SK-N-SH (cell line): ENCODE data around the gene F5.
A peak's percentile ranks its signal among the peaks of the same experiment; 100 is the strongest.

Source experiments
- CTCF ChIP-seq: fragments of 200-600 bp; sonication (generic); IDR thresholded peaks from 2 replicates; pipeline ENCODE4 v1.6.1; 2017; ENCODE audit warnings: antibody characterized with exemption, mild to moderate bottlenecking, moderate library complexity
- EP300 ChIP-seq, 2 experiments: IDR thresholded peaks; 2 replicates each; pipeline versions ENCODE4 v1.4.0 to v1.6.1; 2012; ENCODE audit warnings: borderline replicate concordance in 1 of 2, low read depth in 1 of 2, low read length in 1 of 2
- EZH2phosphoT487 ChIP-seq: fragments of 200-600 bp; sonication (generic); IDR thresholded peaks from 2 replicates; pipeline ENCODE4 v1.6.1; 2017; ENCODE audit warnings: low read depth, mixed run types, mild to moderate bottlenecking, antibody characterized with exemption, moderate library complexity, borderline replicate concordance
- FOSL2 ChIP-seq: IDR thresholded peaks from 2 replicates; pipeline ENCODE4 v1.4.0; 2012; ENCODE audit warnings: low read depth, mild to moderate bottlenecking, moderate library complexity, borderline replicate concordance
- MXI1 ChIP-seq: IDR thresholded peaks from 2 replicates; pipeline ENCODE4 v1.6.1; 2012; ENCODE audit warnings: mild to moderate bottlenecking, low read depth, low read length, improper control_type of control experiment
- SMC3 ChIP-seq: IDR thresholded peaks from 2 replicates; pipeline ENCODE4 v1.6.1; 2012; ENCODE audit warnings: low read depth, low read length, improper control_type of control experiment
- TAF1 ChIP-seq: IDR thresholded peaks from 2 replicates; pipeline ENCODE4 v1.6.1; 2012; ENCODE audit warnings: low read depth, mild to moderate bottlenecking, low read length, moderate library complexity, borderline replicate concordance

- TF ChIP-seq CTCF (no peak), EZH2phosphoT487 (no peak), MXI1 (no peak), SMC3 (no peak), FOSL2 (peak; percentile 53; the same call in 1 of the 2 replicates), TAF1 (no peak), EP300 (IDR thresholded peaks at IDR 0.05; ENCODE audit: borderline replicate concordance in 1 of 2, low read depth in 1 of 2, low read length in 1 of 2) (no peak)
Measured at GRCh38 chr1:169538998-169539871, 47.0 kb downstream of the F5 start.
